Testis (tissue), 3 donors: ENCODE data around the gene CNIH3. TPM values are rescaled to one million over a fixed set of nuclear protein-coding genes. Genes with fewer than 3 reads are reported as not detected.

Source experiments
- DNase-seq: peaks from one replicate; pipeline ENCODE4 v3.0.0-alpha.2; 2019
- H3K27ac ChIP-seq, 2 donors: fragments of 200-600 bp; sonication (generic); one replicate each; pipeline ENCODE4 v1.5.1; 2019
- H3K27me3 ChIP-seq: fragments of 200-600 bp; sonication (generic); one replicate; pipeline ENCODE4 v1.5.1; 2019
- H3K36me3 ChIP-seq: fragments of 200-600 bp; sonication (generic); one replicate; pipeline ENCODE4 v1.5.1; 2017; ENCODE audit warnings: low read depth; ENCODE audit errors: missing control alignments
- H3K4me1 ChIP-seq: fragments of 200-600 bp; sonication (generic); one replicate; pipeline ENCODE4 v1.5.1; 2019
- H3K4me3 ChIP-seq, 2 donors: fragments of 200-600 bp; sonication (generic); one replicate each; pipeline ENCODE4 v1.5.1; 2017 to 2019
- H3K9me3 ChIP-seq: fragments of 200-600 bp; sonication (generic); one replicate; pipeline ENCODE4 v1.5.1; 2017
- POLR2A ChIP-seq: fragments of 450-650 bp; IDR thresholded peaks from one replicate; pipeline ENCODE4 v1.6.1; 2017; ENCODE audit warnings: antibody characterized with exemption, mild to moderate bottlenecking, moderate library complexity
- WGBS, 2 donors: methylation state at CpG; one replicate each; pipeline ENCODE4 v1.1.5; 2018; 5-methylcytosine and 5-hydroxymethylcytosine counted together
- intact Hi-C: fragments of 100-400 bp; cut with DNase I; formaldehyde crosslinking; loops from one replicate; pipeline ENCODE4 v1.15.1; 2023; ENCODE audit warnings: low total_unique reads
- polyA plus RNA-seq: library from polyadenylated mRNA; stranded (reverse); fragments of 350-450 nt; fragmentation: Illumina TruSeq; extraction: RNeasy Lipid Tissue Mini Kit (QIAGEN cat#74804); gene quantifications from one replicate; pipeline ENCODE4 v1.2.3, GENCODE V29; 2014; ENCODE audit warnings: low read depth, low replicate concordance; ENCODE audit not compliant: insufficient read depth
- total RNA-seq, 2 donors: library from RNA; depleted of rRNA; stranded (reverse); fragments of >200 nt; gene quantifications; one replicate each; pipeline ENCODE4 v1.2.3, GENCODE V29; 2016
- TF ChIP-seq, protein P1 (sequence below), 3 experiments: fragments of 450-650 bp in 2 of 3; fragments of 200-600 bp in 1 of 3; sonication (generic) in 1 of 3; IDR thresholded peaks; one replicate each; pipeline ENCODE4 v1.5.1; 2016 to 2019; ENCODE audit warnings: antibody characterized with exemption in 3 of 3, mild to moderate bottlenecking in 2 of 3, moderate library complexity in 1 of 3

Gene CNIH3
- total and polyA plus RNA-seq, 3 donors from 2014 or later = 8.5 to 9.8 (median 8.5) TPM

DNA sequence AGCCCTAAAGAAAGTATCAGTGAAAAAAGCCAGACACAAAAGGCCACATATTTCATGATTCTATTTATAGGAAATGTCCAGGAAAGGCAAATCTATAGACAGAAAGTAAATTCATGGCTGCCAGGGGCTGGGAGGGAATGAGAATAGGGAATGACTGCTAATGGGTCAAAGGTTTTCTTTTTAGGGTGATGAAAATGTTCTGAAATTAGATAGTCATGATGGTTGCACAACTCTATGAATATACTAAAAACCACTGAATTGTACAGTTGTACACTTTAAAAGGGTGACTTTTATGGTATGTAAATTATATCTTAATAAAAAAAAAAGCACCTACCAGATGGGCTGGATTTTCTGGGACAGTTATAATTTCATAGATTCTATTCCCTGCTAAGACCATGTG is 114.8 kb downstream of the CNIH3 start:
- no peak for TF ChIP-seq POLR2A
- TF ChIP-seq, protein P1, sequence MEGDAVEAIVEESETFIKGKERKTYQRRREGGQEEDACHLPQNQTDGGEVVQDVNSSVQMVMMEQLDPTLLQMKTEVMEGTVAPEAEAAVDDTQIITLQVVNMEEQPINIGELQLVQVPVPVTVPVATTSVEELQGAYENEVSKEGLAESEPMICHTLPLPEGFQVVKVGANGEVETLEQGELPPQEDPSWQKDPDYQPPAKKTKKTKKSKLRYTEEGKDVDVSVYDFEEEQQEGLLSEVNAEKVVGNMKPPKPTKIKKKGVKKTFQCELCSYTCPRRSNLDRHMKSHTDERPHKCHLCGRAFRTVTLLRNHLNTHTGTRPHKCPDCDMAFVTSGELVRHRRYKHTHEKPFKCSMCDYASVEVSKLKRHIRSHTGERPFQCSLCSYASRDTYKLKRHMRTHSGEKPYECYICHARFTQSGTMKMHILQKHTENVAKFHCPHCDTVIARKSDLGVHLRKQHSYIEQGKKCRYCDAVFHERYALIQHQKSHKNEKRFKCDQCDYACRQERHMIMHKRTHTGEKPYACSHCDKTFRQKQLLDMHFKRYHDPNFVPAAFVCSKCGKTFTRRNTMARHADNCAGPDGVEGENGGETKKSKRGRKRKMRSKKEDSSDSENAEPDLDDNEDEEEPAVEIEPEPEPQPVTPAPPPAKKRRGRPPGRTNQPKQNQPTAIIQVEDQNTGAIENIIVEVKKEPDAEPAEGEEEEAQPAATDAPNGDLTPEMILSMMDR (IDR thresholded peaks at IDR 0.05) = no peak
- Histone ChIP-seq H3K27ac (no peak overlapping the region), H3K36me3 (no peaks in the 10 kb centered on the region), H3K27me3 (no peaks in the 10 kb centered on the region), H3K4me1 (no peaks in the 10 kb centered on the region), H3K9me3 (no peaks in the 10 kb centered on the region), H3K4me3 (no peak overlapping the region)
- intact Hi-C loops = no loop called here
- no peak for DNase-seq

DNA sequence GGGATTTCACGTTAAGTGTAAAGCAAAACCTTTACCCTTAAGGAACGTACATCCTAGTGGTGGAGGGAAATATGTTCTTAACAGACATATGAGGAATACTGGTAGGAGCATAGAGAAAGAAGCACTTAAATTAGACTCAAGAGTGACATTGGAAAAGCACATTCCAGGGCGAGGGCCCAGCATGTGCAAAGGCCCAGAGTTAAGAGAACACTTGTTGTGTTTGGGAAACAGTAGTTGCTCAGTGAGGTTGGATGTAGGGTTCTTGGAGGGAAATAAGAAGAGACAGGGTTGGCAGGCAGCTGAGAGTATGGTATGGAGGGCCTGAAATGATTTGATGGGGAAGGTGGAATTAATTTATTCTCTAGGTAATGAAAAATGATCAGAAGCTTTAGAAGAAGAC is 115.5 kb downstream of the CNIH3 start:
- intact Hi-C loops = no loop called here
- H3K27ac ChIP-seq = no peak overlapping the region
- 63 to 67% methylated on average over 3 of the region's 3 CpGs for WGBS, 2 donors

DNA sequence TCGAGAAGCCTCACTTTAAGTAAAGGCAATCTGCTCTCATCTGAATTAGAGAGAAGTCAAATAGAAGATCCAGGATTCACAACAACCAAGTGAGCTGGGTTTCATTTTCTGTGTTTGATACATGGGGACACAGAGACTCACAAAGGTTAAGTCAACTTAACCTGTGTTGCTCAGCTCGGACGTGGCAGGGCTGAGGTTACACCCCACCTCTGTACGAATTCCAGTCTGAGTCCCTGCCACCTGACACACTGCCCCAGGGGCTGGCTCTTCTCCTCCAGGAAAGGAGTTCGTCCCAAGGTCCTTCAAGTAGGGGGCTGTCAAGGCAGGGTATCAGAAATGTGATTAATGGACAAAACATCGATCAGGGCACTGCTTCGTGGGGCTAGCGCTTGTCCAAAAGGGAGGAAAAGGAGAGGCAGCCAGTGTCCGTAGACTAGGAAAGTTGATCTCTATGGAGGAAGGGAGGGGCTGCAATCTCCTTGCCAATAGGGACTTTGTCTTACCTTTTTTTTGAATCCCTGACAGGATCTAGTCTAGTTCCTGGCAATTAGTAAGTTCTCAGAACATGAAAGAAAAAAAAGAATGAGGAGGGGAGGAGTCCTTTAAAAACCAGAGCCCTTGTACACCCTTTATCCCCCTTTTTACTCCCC is 116.4 kb downstream of the CNIH3 start:
- TF ChIP-seq POLR2A = no peak
- TF ChIP-seq, protein P1 (IDR thresholded peaks at IDR 0.05) = no peak
- no peak overlapping the region for H3K27ac ChIP-seq

More for the DNA sequence above, 115.5 kb downstream of the CNIH3 start:
- no peak for TF ChIP-seq POLR2A
- TF ChIP-seq, protein P1 (IDR thresholded peaks at IDR 0.05) = no peak
- no peak for DNase-seq
- Histone ChIP-seq H3K27me3 (no peaks in the 10 kb centered on the region), H3K36me3 (no peaks in the 10 kb centered on the region), H3K4me1 (no peaks in the 10 kb centered on the region), H3K4me3 (no peak overlapping the region), H3K9me3 (no peaks in the 10 kb centered on the region)

DNA sequence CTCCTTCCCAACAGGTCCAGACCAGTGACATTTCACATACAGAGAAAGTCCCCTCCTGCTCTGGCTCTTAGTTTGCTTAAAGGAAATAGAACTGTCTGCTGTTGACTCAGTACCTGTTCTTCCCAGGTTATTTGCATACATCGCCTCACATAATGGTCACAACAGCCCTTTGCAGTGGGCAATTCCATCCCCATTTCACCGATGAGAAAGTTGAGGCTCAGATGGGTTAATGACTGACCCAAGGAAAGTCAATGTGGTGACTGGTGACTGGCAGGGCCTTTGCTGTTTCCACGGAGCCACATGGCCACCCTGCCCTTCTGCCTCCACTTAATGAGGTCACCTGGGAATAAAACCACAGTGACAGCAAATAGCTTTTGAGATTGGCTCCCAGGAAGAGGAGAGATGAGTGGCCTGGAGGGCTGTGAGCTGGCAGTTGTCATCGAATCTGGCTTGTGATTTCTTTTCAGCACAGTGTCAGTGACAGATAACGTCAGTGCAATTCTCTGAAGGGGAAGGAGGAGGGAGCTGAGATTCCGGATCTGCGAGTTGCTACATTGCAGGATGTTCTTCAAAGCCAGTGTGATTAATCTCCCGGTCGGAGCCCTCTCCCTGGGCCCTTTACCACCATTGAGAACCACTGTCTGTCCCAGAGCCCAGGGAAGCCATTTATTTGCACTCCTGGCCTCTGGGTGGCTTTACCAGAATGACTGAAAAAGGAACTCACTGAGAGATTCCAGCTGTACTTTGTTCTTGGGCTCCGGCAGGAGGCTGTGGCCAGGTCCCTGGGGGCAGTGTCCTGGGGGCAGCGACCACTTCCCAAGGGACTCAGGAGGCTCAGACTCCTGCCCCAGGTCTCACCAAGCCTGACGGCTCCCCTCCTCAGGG is 117.2 kb downstream of the CNIH3 start:
- DNase-seq = peak; percentile 29
- H3K27ac ChIP-seq = no peak overlapping the region
- H3K9me3 ChIP-seq = no peaks in the 10 kb centered on the region
- H3K4me3 ChIP-seq = no peak overlapping the region
- TF ChIP-seq POLR2A = no peak
- TF ChIP-seq, protein P1 (IDR thresholded peaks at IDR 0.05) = no peak
- H3K27me3 ChIP-seq = no peaks in the 10 kb centered on the region
- WGBS, 2 donors = 46 to 50% methylated on average over 10 to 12 of the region's 12 CpGs
- no peaks in the 10 kb centered on the region for H3K36me3 ChIP-seq
- intact Hi-C loops = no loop called here
- peaks cover 3% of the 10 kb centered on the region for H3K4me1 ChIP-seq

More for the DNA sequence above, 116.4 kb downstream of the CNIH3 start:
- Histone ChIP-seq H3K36me3 (no peaks in the 10 kb centered on the region), H3K4me1 (peaks cover 3% of the 10 kb centered on the region), H3K27me3 (no peaks in the 10 kb centered on the region), H3K4me3 (no peak overlapping the region), H3K9me3 (no peaks in the 10 kb centered on the region)
- 57 to 64% methylated on average over 9 of the region's 9 CpGs for WGBS, 2 donors
- DNase-seq = no peak
- intact Hi-C loops = no loop called here
